ENCODE measurements around the gene MFAP4.

GRCh38 chr17:19404264-19404663 is 17.3 kb upstream of the MFAP4 start:
- no peak for TF ChIP-seq CTCF (IDR thresholded peaks at IDR 0.05)
- no peak for TF ChIP-seq POLR2A (IDR thresholded peaks at IDR 0.05)
